Measurements from ENCODE around the gene LDLRAP1. TPM values are rescaled to one million over a fixed set of nuclear protein-coding genes. Genes with fewer than 3 reads are reported as not detected.
"Not testable (repeated sequence)": the region's sequence is repeated elsewhere in the genome, so short reads cannot be mapped to it uniquely, and the experiment has no call there.

LDLRAP1 gene
- total and polyA plus RNA-seq, 2 experiments from 2014 or later = 9.6 to 22.7 TPM

GRCh38 chr1:25603779-25604538 lies 60.6 kb downstream of the LDLRAP1 start:
- not testable (repeated sequence) for H3K4me1 Mint-ChIP-seq; DNase-seq (ENCODE audit: low spot score); H4K20me1 ChIP-seq (replicated peaks; ENCODE audit: insufficient read depth); H3K27ac ChIP-seq (ENCODE audit: low read depth); H3K9me3 Mint-ChIP-seq; H3K4me3 Mint-ChIP-seq; H3F3A ChIP-seq (replicated peaks; ENCODE audit: low read depth); H3K27me3 Mint-ChIP-seq (ENCODE audit: insufficient read depth, low read depth, poor library complexity); H3K9me2 ChIP-seq (ENCODE audit: insufficient read depth); ATAC-seq; H2AFZ ChIP-seq; H3K4me2 ChIP-seq; H3K36me3 Mint-ChIP-seq (ENCODE audit: low read depth); H3K4me3 ChIP-seq; H3K79me2 ChIP-seq (replicated peaks; ENCODE audit: insufficient read depth); H3K4me1 ChIP-seq (ENCODE audit: insufficient read depth); H3K36me3 ChIP-seq (ENCODE audit: insufficient read depth); H3K27ac Mint-ChIP-seq; H3K27me3 ChIP-seq (ENCODE audit: insufficient read depth)

DNA sequence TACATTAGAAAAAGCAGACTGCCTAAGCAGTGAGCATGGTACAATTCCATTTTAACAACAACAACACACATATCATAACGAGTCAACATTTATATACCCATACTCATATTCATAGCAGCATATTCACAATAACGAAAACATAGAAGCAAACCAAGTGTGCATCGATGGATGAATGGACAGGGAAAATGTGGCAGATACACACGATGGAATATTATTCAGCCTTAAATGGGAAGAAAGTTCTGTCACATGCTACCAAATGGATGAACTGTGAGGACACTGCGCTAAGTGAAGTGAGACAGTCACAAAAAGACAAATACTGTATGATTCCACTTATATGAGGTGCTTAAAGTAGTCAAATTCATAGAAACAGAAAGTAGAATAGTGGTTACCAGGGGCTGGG lies 63.7 kb downstream of the LDLRAP1 start:
- no peak overlapping the region for H2AFZ ChIP-seq
- Mint-ChIP-seq H3K27ac (no peak overlapping the region), H3K27me3 (ENCODE audit: insufficient read depth, low read depth, poor library complexity) (no peaks in the 10 kb centered on the region), H3K4me1 (no peaks in the 10 kb centered on the region), H3K9me3 (peaks cover 2% of the 10 kb centered on the region; the same call in 1 of the 3 replicates), H3K4me3 (no peak overlapping the region), H3K36me3 (ENCODE audit: low read depth) (no peaks in the 10 kb centered on the region)
- no peak for DNase-seq (ENCODE audit: low spot score)
- H3K79me2 ChIP-seq (replicated peaks; ENCODE audit: insufficient read depth) = no peaks in the 10 kb centered on the region
- H3K27ac ChIP-seq (ENCODE audit: low read depth) = no peak overlapping the region
- ATAC-seq = no peak
- H3K36me3 ChIP-seq (ENCODE audit: insufficient read depth) = no peaks in the 10 kb centered on the region
- no peaks in the 10 kb centered on the region for H3K27me3 ChIP-seq (ENCODE audit: insufficient read depth)
- no peaks in the 10 kb centered on the region for H3K4me1 ChIP-seq (ENCODE audit: insufficient read depth)
- H3K4me2 ChIP-seq = no peak overlapping the region
- no peaks in the 10 kb centered on the region for H3K9me2 ChIP-seq (ENCODE audit: insufficient read depth)
- no peak overlapping the region for H3K4me3 ChIP-seq
- no peaks in the 10 kb centered on the region for H3F3A ChIP-seq (replicated peaks; ENCODE audit: low read depth)
- H4K20me1 ChIP-seq (replicated peaks; ENCODE audit: insufficient read depth) = no peaks in the 10 kb centered on the region
- TF ChIP-seq STAT1 (IDR thresholded peaks at IDR 0.05; ENCODE audit: unreplicated experiment) (no peak), ZNF114 (CRISPR knock-in tag; IDR thresholded peaks at IDR 0.05) (no peak), POLR2AphosphoS5 (IDR thresholded peaks at IDR 0.05; ENCODE audit: low read depth) (no peak), NANOG (IDR thresholded peaks at IDR 0.05; ENCODE audit: borderline replicate concordance) (no peak), ZNF331 (CRISPR knock-in tag; IDR thresholded peaks at IDR 0.05; ENCODE audit: low read depth) (no peak), EZH2phosphoT487 (IDR thresholded peaks at IDR 0.05; ENCODE audit: unreplicated experiment) (no peak), CREB1 (CRISPR knock-in tag; IDR thresholded peaks at IDR 0.05; ENCODE audit: low read depth) (no peak), REST (IDR thresholded peaks at IDR 0.05; ENCODE audit: unreplicated experiment) (no peak)
- TF ChIP-seq, protein P1, sequence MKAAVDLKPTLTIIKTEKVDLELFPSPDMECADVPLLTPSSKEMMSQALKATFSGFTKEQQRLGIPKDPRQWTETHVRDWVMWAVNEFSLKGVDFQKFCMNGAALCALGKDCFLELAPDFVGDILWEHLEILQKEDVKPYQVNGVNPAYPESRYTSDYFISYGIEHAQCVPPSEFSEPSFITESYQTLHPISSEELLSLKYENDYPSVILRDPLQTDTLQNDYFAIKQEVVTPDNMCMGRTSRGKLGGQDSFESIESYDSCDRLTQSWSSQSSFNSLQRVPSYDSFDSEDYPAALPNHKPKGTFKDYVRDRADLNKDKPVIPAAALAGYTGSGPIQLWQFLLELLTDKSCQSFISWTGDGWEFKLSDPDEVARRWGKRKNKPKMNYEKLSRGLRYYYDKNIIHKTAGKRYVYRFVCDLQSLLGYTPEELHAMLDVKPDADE (IDR thresholded peaks at IDR 0.05) = no peak
- TF ChIP-seq, protein P2, sequence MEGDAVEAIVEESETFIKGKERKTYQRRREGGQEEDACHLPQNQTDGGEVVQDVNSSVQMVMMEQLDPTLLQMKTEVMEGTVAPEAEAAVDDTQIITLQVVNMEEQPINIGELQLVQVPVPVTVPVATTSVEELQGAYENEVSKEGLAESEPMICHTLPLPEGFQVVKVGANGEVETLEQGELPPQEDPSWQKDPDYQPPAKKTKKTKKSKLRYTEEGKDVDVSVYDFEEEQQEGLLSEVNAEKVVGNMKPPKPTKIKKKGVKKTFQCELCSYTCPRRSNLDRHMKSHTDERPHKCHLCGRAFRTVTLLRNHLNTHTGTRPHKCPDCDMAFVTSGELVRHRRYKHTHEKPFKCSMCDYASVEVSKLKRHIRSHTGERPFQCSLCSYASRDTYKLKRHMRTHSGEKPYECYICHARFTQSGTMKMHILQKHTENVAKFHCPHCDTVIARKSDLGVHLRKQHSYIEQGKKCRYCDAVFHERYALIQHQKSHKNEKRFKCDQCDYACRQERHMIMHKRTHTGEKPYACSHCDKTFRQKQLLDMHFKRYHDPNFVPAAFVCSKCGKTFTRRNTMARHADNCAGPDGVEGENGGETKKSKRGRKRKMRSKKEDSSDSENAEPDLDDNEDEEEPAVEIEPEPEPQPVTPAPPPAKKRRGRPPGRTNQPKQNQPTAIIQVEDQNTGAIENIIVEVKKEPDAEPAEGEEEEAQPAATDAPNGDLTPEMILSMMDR (conservative IDR thresholded peaks at IDR 0.05; ENCODE audit: low read depth in 2 of 2) = no peak

Measured in GM23338 (cell line).